CD4-positive, alpha-beta memory T cell (primary cell): ENCODE measurements around the gene MTA3. TPM values are rescaled to one million over a fixed set of nuclear protein-coding genes. Genes with fewer than 3 reads are reported as not detected.

ENCODE experiments used
- CTCF ChIA-PET: fragments of 350-600 bp; sonication (Branson Sonifier 250); formaldehyde crosslinking; loops from one replicate; lab custom pipeline; 2021; ENCODE audit warnings: inconsistent platforms; ENCODE audit not compliant: partially characterized antibody; lab: Charles Lee
- POLR2A ChIA-PET: fragments of 350-600 bp; sonication (Branson Sonifier 250); formaldehyde crosslinking; loops from one replicate; lab custom pipeline; 2021; ENCODE audit not compliant: partially characterized antibody; lab: Charles Lee
- DNase-seq, 5 donors: peaks; one replicate each; pipeline versions ENCODE4 v3.0.0 to v3.0.0-alpha.2; 2020 to 2022; ENCODE audit warnings: mixed read lengths in 1 of 5
- H3K27ac ChIP-seq: one replicate; pipeline ENCODE4 v1.7.0; 2013; ENCODE audit warnings: low read depth, low read length
- H3K27me3 ChIP-seq: 2 replicates; pipeline ENCODE4 v1.7.0; 2013; ENCODE audit warnings: mild to moderate bottlenecking, low read length, moderate library complexity; ENCODE audit not compliant: insufficient read depth
- H3K36me3 ChIP-seq: 2 replicates; pipeline ENCODE4 v1.7.0; 2013; ENCODE audit warnings: mild to moderate bottlenecking, low read length, moderate library complexity; ENCODE audit not compliant: insufficient read depth
- H3K4me1 ChIP-seq: 2 replicates; pipeline ENCODE4 v1.7.0; 2013; ENCODE audit warnings: mild to moderate bottlenecking, low read length, moderate library complexity; ENCODE audit not compliant: insufficient read depth
- H3K4me3 ChIP-seq, 2 donors: one replicate each; pipeline ENCODE4 v1.7.0; 2013; ENCODE audit warnings: low read length in 2 of 2, mild to moderate bottlenecking in 1 of 2
- H3K9me3 ChIP-seq, 2 donors: one replicate each; pipeline ENCODE4 v1.7.0; 2013; ENCODE audit warnings: low read length in 2 of 2, control low read depth in 1 of 2; ENCODE audit not compliant: control insufficient read depth in 1 of 2
- H3K27ac Mint-ChIP-seq, 7 donors: one replicate each; pipeline ENCODE4 v1.8.0; 2020 to 2021; ENCODE audit warnings: mixed read lengths in 7 of 7, mild to moderate bottlenecking in 6 of 7, inconsistent platforms in 3 of 7, moderate library complexity in 3 of 7
- H3K27me3 Mint-ChIP-seq, 2 donors: one replicate each; pipeline ENCODE4 v1.8.0; 2020 to 2021; ENCODE audit warnings: mixed read lengths in 2 of 2
- H3K36me3 Mint-ChIP-seq, 2 donors: one replicate each; pipeline ENCODE4 v1.8.0; 2020 to 2021; ENCODE audit warnings: mixed read lengths in 2 of 2, inconsistent platforms in 1 of 2, mild to moderate bottlenecking in 1 of 2
- H3K4me1 Mint-ChIP-seq, 4 donors: one replicate each; pipeline ENCODE4 v1.8.0; 2020 to 2021; ENCODE audit warnings: mixed read lengths in 4 of 4, mild to moderate bottlenecking in 1 of 4
- H3K4me3 Mint-ChIP-seq, 8 donors: one replicate each; pipeline ENCODE4 v1.8.0; 2020 to 2021; ENCODE audit warnings: mixed read lengths in 8 of 8, mild to moderate bottlenecking in 7 of 8, moderate library complexity in 6 of 8, inconsistent platforms in 3 of 8
- H3K9me3 Mint-ChIP-seq, 8 donors: one replicate each; pipeline ENCODE4 v1.8.0; 2020 to 2021; ENCODE audit warnings: mixed read lengths in 8 of 8, mild to moderate bottlenecking in 5 of 8, inconsistent platforms in 3 of 8, moderate library complexity in 1 of 8
- intact Hi-C: fragments of 100-400 bp; cut with micrococcal nuclease; formaldehyde crosslinking; loops from one replicate; pipeline ENCODE4 v1.15.1; 2023
- polyA plus RNA-seq, 2 donors: library from polyadenylated mRNA; unstranded; fragments of 300-500 nt; fragmentation: Illumina TruSeq; gene quantifications; one replicate each; pipeline ENCODE4 v1.2.3, GENCODE V29; 2021
- total RNA-seq, 2 experiments: library from RNA; stranded (reverse); gene quantifications; one replicate each; pipeline ENCODE4 v1.2.3, GENCODE V29; 2021

Gene MTA3
- total and polyA plus RNA-seq, 4 experiments from 2014 or later, result 7.7 to 21.3 (median 13.3) TPM

GRCh38 chr2:42743659-42743990, 175.2 kb downstream of the MTA3 start:
- H3K9me3 ChIP-seq, result no peaks in the 10 kb centered on the region
- ChIA-PET POLR2A (no interaction called here), CTCF (no interaction called here)
- no peak overlapping the region for H3K4me3 ChIP-seq
- DNase-seq, result no peak
- Mint-ChIP-seq H3K4me3 (no peak overlapping the region), H3K27ac (no peak overlapping the region), H3K27me3 (no peaks in the 10 kb centered on the region), H3K4me1 (peaks cover 0 to 5% (median 0%) of the 10 kb centered on the region in 4 donors), H3K9me3 (peaks cover 0 to 11% (median 4%) of the 10 kb centered on the region in 8 donors), H3K36me3 (peaks cover 35 to 54% of the 10 kb centered on the region in 2 donors)
- H3K27ac ChIP-seq, result no peak overlapping the region
- H3K36me3 ChIP-seq, result no peaks in the 10 kb centered on the region
- intact Hi-C loops, result no loop called here
- H3K4me1 ChIP-seq, result no peaks in the 10 kb centered on the region
- H3K27me3 ChIP-seq, result no peaks in the 10 kb centered on the region

- Histone ChIP-seq H3K4me3 (no peak overlapping the region), H3K27me3 (no peaks in the 10 kb centered on the region), H3K4me1 (no peaks in the 10 kb centered on the region), H3K36me3 (no peaks in the 10 kb centered on the region), H3K9me3 (no peaks in the 10 kb centered on the region), H3K27ac (no peak overlapping the region)
- intact Hi-C loops, result no loop called here
- H3K4me1 Mint-ChIP-seq, result peaks cover 0 to 5% (median 0%) of the 10 kb centered on the region in 4 donors
- POLR2A ChIA-PET, result no interaction called here
- H3K36me3 Mint-ChIP-seq, result peaks cover 30 to 49% of the 10 kb centered on the region in 2 donors
- peaks cover 0 to 4% (median 2%) of the 10 kb centered on the region in 8 donors for H3K9me3 Mint-ChIP-seq
- no peak overlapping the region for H3K27ac Mint-ChIP-seq
- H3K4me3 Mint-ChIP-seq, result no peak overlapping the region
- no peak for DNase-seq
- no peaks in the 10 kb centered on the region for H3K27me3 Mint-ChIP-seq
- CTCF ChIA-PET, result no interaction called here
These were observed 176.2 kb downstream of the MTA3 start for GRCh38 chr2:42744545-42745082.

GRCh38 chr2:42747422-42747821, 179.0 kb downstream of the MTA3 start:
- ChIA-PET POLR2A (no interaction called here), CTCF (no interaction called here)
- DNase-seq, result no peak
- H3K4me1 Mint-ChIP-seq, result no peaks in the 10 kb centered on the region
- no peaks in the 10 kb centered on the region for H3K4me1 ChIP-seq
- no peak overlapping the region for H3K4me3 Mint-ChIP-seq
- H3K27ac ChIP-seq, result no peak overlapping the region
- peaks cover 16 to 35% of the 10 kb centered on the region in 2 donors for H3K36me3 Mint-ChIP-seq
- H3K27me3 ChIP-seq, result no peaks in the 10 kb centered on the region
- no peaks in the 10 kb centered on the region for H3K27me3 Mint-ChIP-seq
- H3K9me3 Mint-ChIP-seq, result peaks cover 0 to 1% (median 0%) of the 10 kb centered on the region in 8 donors
- H3K9me3 ChIP-seq, result no peaks in the 10 kb centered on the region
- no peaks in the 10 kb centered on the region for H3K36me3 ChIP-seq
- no peak overlapping the region for H3K4me3 ChIP-seq
- intact Hi-C loops, result no loop called here
- no peak overlapping the region for H3K27ac Mint-ChIP-seq

GRCh38 chr2:42748840-42749239, 180.4 kb downstream of the MTA3 start:
- H3K27me3 Mint-ChIP-seq, result no peaks in the 10 kb centered on the region

GRCh38 chr2:42752314-42752713, 183.9 kb downstream of the MTA3 start:
- H3K36me3 Mint-ChIP-seq, result peaks cover 24 to 33% of the 10 kb centered on the region in 2 donors
- no peaks in the 10 kb centered on the region for H3K27me3 Mint-ChIP-seq
- no peaks in the 10 kb centered on the region for H3K9me3 ChIP-seq
- ChIA-PET CTCF (no interaction called here), POLR2A (no interaction called here)
- H3K4me3 ChIP-seq, result no peak overlapping the region
- no peak overlapping the region for H3K27ac ChIP-seq
- no peaks in the 10 kb centered on the region for H3K4me1 Mint-ChIP-seq
- no peaks in the 10 kb centered on the region for H3K4me1 ChIP-seq
- no peak for DNase-seq
- H3K9me3 Mint-ChIP-seq, result no peaks in the 10 kb centered on the region
- H3K27me3 ChIP-seq, result no peaks in the 10 kb centered on the region
- H3K36me3 ChIP-seq, result no peaks in the 10 kb centered on the region
- H3K27ac Mint-ChIP-seq, result no peak overlapping the region
- H3K4me3 Mint-ChIP-seq, result no peak overlapping the region
- intact Hi-C loops, result no loop called here

More at GRCh38 chr2:42748840-42749239, 180.4 kb downstream of the MTA3 start:
- Histone ChIP-seq H3K4me3 (no peak overlapping the region), H3K4me1 (no peaks in the 10 kb centered on the region), H3K36me3 (no peaks in the 10 kb centered on the region), H3K27me3 (no peaks in the 10 kb centered on the region), H3K27ac (no peak overlapping the region), H3K9me3 (no peaks in the 10 kb centered on the region)
- CTCF ChIA-PET, result no interaction called here
- Mint-ChIP-seq H3K27ac (no peak overlapping the region), H3K36me3 (peaks cover 19 to 33% of the 10 kb centered on the region in 2 donors), H3K4me1 (no peaks in the 10 kb centered on the region), H3K9me3 (peaks cover 0 to 1% (median 0%) of the 10 kb centered on the region in 8 donors), H3K4me3 (no peak overlapping the region)
- DNase-seq, result no peak
- POLR2A ChIA-PET, result no interaction called here
- intact Hi-C loops, result no loop called here

GRCh38 chr2:42752816-42753813, 184.7 kb downstream of the MTA3 start:
- ChIA-PET CTCF (no interaction called here), POLR2A (no interaction called here)
- H3K27ac Mint-ChIP-seq, result no peak overlapping the region
- peaks cover 24 to 33% of the 10 kb centered on the region in 2 donors for H3K36me3 Mint-ChIP-seq
- Histone ChIP-seq H3K4me3 (no peak overlapping the region), H3K36me3 (no peaks in the 10 kb centered on the region), H3K4me1 (no peaks in the 10 kb centered on the region), H3K27me3 (no peaks in the 10 kb centered on the region), H3K27ac (no peak overlapping the region), H3K9me3 (no peaks in the 10 kb centered on the region)
- DNase-seq, result no peak
- intact Hi-C loops, result no loop called here
- H3K9me3 Mint-ChIP-seq, result no peaks in the 10 kb centered on the region
- no peaks in the 10 kb centered on the region for H3K4me1 Mint-ChIP-seq
- H3K27me3 Mint-ChIP-seq, result no peaks in the 10 kb centered on the region
- no peak overlapping the region for H3K4me3 Mint-ChIP-seq

- H3K36me3 ChIP-seq, result no peaks in the 10 kb centered on the region
- Mint-ChIP-seq H3K27me3 (no peaks in the 10 kb centered on the region), H3K4me3 (no peak overlapping the region), H3K9me3 (no peaks in the 10 kb centered on the region), H3K36me3 (peaks cover 19 to 30% of the 10 kb centered on the region in 2 donors), H3K27ac (peak overlapping the region in 1 of 7 donors; percentile 48), H3K4me1 (no peaks in the 10 kb centered on the region)
- DNase-seq, result no peak
- POLR2A ChIA-PET, result no interaction called here
- no peaks in the 10 kb centered on the region for H3K9me3 ChIP-seq
- no peaks in the 10 kb centered on the region for H3K27me3 ChIP-seq
- H3K4me1 ChIP-seq, result no peaks in the 10 kb centered on the region
- no peak overlapping the region for H3K4me3 ChIP-seq
- CTCF ChIA-PET, result no interaction called here
- intact Hi-C loops, result no loop called here
- H3K27ac ChIP-seq, result no peak overlapping the region
These were observed 185.8 kb downstream of the MTA3 start for GRCh38 chr2:42754021-42754775.
